C1 segment of cervical spinal cord (tissue), 14 donors: ENCODE measurements around the gene CLCF1.

Source experiments
- DNase-seq, 14 donors: peaks; one replicate each; lab custom pipeline; 2025; lab: John Stamatoyannopoulos, UW

Gene CLCF1

GRCh38 chr11:67375320-67376055 is 2.1 kb upstream of the CLCF1 start:
- no peak for DNase-seq

- no peak for DNase-seq
Observed at GRCh38 chr11:67374571-67375281, 1.3 kb upstream of the CLCF1 start.

GRCh38 chr11:67373648-67374570 is 511 bp upstream of the CLCF1 start:
- DNase-seq = peak in 8 of 14 donors; percentile 26 to 87 (median 47)

GRCh38 chr11:67372321-67372992 is 941 bp downstream of the CLCF1 start:
- peak in 1 of 14 donors; percentile 43 for DNase-seq

- DNase-seq = no peak
Observed at GRCh38 chr11:67371911-67372320, 1.5 kb downstream of the CLCF1 start.

- DNase-seq = peak in 1 of 14 donors; percentile 22
Observed at GRCh38 chr11:67371189-67371910, 2.0 kb downstream of the CLCF1 start.

- no peak for DNase-seq
Observed at GRCh38 chr11:67370351-67371076, 2.9 kb downstream of the CLCF1 start.

- no peak for DNase-seq
Observed at GRCh38 chr11:67369801-67370284, 3.6 kb downstream of the CLCF1 start.

GRCh38 chr11:67369275-67369674 is 4.1 kb downstream of the CLCF1 start:
- DNase-seq = no peak

- DNase-seq = no peak
Observed at GRCh38 chr11:67368621-67369020, 4.8 kb downstream of the CLCF1 start.

- no peak for DNase-seq
Observed at GRCh38 chr11:67367761-67368227, 5.6 kb downstream of the CLCF1 start.

GRCh38 chr11:67366961-67367760 is 6.2 kb downstream of the CLCF1 start:
- DNase-seq = no peak

GRCh38 chr11:67366546-67366945 is 6.9 kb downstream of the CLCF1 start:
- DNase-seq = no peak

GRCh38 chr11:67365736-67366444 is 7.5 kb downstream of the CLCF1 start:
- DNase-seq = no peak

- DNase-seq = no peak
Observed at GRCh38 chr11:67364783-67365722, 8.3 kb downstream of the CLCF1 start.

GRCh38 chr11:67364169-67364568 is 9.2 kb downstream of the CLCF1 start:
- DNase-seq = no peak
